Activated CD4-positive, alpha-beta T cell treated with anti-CD3 and anti-CD28 coated beads for 36 hours (primary cell): ENCODE measurements around the gene GIMAP5. TPM values are rescaled to one million over a fixed set of nuclear protein-coding genes. Genes with fewer than 3 reads are reported as not detected.
A peak's percentile ranks its signal among the peaks of the same experiment; 100 is the strongest.

Source experiments
- ATAC-seq: fragments of 200-7000 bp; cut with Tn5 transposase; one replicate; pipeline ENCODE4 v1.10.0; 2021; ENCODE audit warnings: mild to moderate bottlenecking, moderate library complexity
- CTCF ChIA-PET: fragments of 350-600 bp; sonication (Branson Sonifier 250); formaldehyde crosslinking; loops from one replicate; lab custom pipeline; 2021; ENCODE audit warnings: antibody characterized with exemption; lab: Charles Lee
- POLR2A ChIA-PET: fragments of 350-600 bp; sonication (Branson Sonifier 250); formaldehyde crosslinking; loops from one replicate; lab custom pipeline; 2021; ENCODE audit warnings: antibody characterized with exemption, inconsistent platforms; lab: Charles Lee
- DNase-seq: peaks from one replicate; pipeline ENCODE4 v3.0.0-alpha.2; 2020
- H3K27ac Mint-ChIP-seq: one replicate; pipeline ENCODE4 v1.8.0; 2021; ENCODE audit warnings: mixed read lengths
- H3K27me3 Mint-ChIP-seq: one replicate; pipeline ENCODE4 v1.8.0; 2021; ENCODE audit warnings: mixed read lengths
- H3K36me3 Mint-ChIP-seq: one replicate; pipeline ENCODE4 v1.8.0; 2021; ENCODE audit warnings: low read depth, mixed read lengths
- H3K4me1 Mint-ChIP-seq: one replicate; pipeline ENCODE4 v1.8.0; 2021; ENCODE audit warnings: mixed read lengths
- H3K4me3 Mint-ChIP-seq: one replicate; pipeline ENCODE4 v1.8.0; 2021; ENCODE audit warnings: mild to moderate bottlenecking, moderate library complexity, mixed read lengths
- H3K9me3 Mint-ChIP-seq: one replicate; pipeline ENCODE4 v1.8.0; 2021; ENCODE audit warnings: low read depth, mixed read lengths
- intact Hi-C, 2 experiments: fragments of 100-400 bp; cut with DNase I in 1 of 2; cut with micrococcal nuclease in 1 of 2; formaldehyde crosslinking; loops; one replicate each; pipeline versions ENCODE4 v1.14.2 to v1.15.1; 2022 to 2024; cut with DNase I, micrococcal nuclease
- total RNA-seq, 2 experiments: library from RNA; stranded (reverse); gene quantifications; one replicate each; pipeline ENCODE4 v1.2.3, GENCODE V29; 2021

Gene GIMAP5
- 10 to 100 TPM; 47.6 to 53.3 TPM for total RNA-seq

DNA sequence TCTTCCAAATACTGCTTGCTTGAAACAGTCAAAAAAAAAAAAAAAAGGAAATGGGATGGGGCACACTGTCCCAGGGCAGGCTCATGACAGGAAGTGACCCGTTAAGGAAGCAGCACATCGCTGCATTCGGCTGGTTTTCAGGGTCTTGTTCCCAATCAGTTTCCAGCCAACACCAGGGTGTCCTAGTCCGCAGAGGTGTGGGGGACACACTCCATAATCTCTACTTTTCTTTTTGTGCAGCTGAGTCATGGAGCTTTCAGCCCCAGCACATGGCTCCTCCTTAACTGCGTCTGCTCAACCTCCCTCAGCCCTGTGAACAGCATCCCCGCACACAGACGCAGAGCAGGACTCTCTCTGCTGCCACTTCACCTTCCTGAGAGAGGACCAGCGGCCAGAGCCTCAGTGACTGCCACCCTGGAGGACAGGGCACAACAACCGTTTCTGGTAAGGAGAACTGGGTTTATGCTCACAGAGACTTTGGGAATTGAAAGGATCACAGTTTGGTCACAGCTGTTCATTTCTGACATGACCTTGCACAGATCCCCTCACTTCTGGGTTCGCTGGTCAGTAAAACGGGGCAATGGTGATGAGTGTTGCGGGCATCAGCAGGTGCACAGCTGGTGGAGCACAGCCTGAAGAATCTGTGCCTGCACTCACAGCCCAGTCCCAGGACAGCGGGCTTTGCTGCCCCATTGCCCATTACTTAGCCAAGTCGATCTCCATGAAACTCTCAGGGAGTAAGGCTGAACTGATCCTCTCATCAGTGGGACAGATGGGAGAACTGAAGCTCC lies at the start of gene GIMAP5:
Gene GIMAP5, plus strand, starts transcription at position 154 of the 791 bp plus-strand sequence. CDS start 3,467 bp downstream, outside the sequence.
- intact Hi-C loops = loop anchor here (1.0 to 5.0 kb wide), 10 partner anchors 18 to 865 kb away; partner anchors contain the start of genes ACTR3C (in 1 of the 2), ATP6V0E2 (in 1 of the 2), GIMAP4 (in 1 of the 2) and GIMAP8 (in 1 of the 2)
- CTCF ChIA-PET = interaction anchor here (0.6 to 3.8 kb wide), 7 partner anchors 10 to 299 kb away, joined by 3 to 23 read pairs (median 4); partner anchors contain the start of gene GIMAP6
- peak within 1 kb of the TSS; percentile 86 for H3K4me3 Mint-ChIP-seq

DNA sequence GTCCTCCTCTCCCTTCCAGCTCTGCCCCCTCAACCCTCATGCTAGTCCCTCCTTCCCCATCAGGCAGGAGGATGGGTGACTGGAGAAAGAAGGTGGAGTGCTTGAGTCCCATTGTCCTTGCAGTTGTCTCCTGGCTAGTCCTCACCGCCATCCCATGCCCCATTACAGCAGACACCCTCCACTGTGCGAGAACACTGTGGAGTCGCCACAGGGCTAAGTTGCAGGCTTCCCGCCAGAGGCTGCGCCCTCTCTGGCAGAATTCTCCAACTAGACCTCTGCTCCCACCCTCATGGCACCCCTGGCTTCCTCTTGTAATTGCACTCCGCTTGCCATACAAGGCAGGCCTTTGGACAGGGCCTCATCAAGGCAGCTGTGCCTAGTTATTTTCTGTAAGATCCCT lies 48.6 kb upstream of the GIMAP5 start:
- intact Hi-C loops = loop anchor here in 1 of 2 experiments (5.0 kb wide), 3 partner anchors 44 to 241 kb away; no protein-coding TSS in a partner anchor
- Mint-ChIP-seq H3K4me1 (peaks cover 45% of the 10 kb centered on the region), H3K4me3 (peak overlapping the region; percentile 6), H3K36me3 (peaks cover 71% of the 10 kb centered on the region), H3K27me3 (no peaks in the 10 kb centered on the region), H3K9me3 (peaks cover 27% of the 10 kb centered on the region), H3K27ac (peak overlapping the region; percentile 93)
- ChIA-PET CTCF (no interaction called here), POLR2A (no interaction called here)
- ATAC-seq (no peak), DNase-seq (no peak)

More for the DNA sequence above, at the start of gene GIMAP5:
- Mint-ChIP-seq H3K4me1 (peaks cover 74% of the 10 kb centered on the region), H3K27ac (peak within 1 kb of the TSS; percentile 98), H3K9me3 (peaks cover 2% of the 10 kb centered on the region), H3K27me3 (no peaks in the 10 kb centered on the region), H3K36me3 (peaks cover 46% of the 10 kb centered on the region)
- POLR2A ChIA-PET = interaction anchor here (1.0 to 2.5 kb wide), 5 partner anchors 14 to 288 kb away, joined by 3 to 15 read pairs (median 6); partner anchors contain the start of genes GIMAP2 and GIMAP8
- DNase-seq (peak; percentile 75), ATAC-seq (peak; percentile 68)

DNA sequence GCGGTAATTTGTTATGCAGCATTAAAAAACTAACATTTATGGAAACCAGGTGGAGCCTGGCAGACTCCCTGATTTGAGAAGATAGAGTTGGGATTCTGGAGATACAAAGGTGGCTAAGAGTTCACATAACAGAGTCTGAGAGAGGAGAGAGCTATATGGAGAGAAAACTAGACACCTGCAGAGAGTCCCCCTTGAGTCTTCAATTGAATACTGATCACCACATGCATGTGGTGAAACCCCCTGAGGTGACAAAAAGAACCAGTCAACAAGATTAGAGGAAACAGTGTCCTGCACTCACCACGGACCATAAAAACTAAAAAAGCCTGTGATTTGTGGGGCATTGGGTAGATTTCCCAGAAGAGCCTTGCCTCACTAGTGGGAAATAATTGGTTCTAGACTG lies 41.6 kb upstream of the GIMAP5 start:
- H3K9me3 Mint-ChIP-seq = peaks cover 61% of the 10 kb centered on the region

DNA sequence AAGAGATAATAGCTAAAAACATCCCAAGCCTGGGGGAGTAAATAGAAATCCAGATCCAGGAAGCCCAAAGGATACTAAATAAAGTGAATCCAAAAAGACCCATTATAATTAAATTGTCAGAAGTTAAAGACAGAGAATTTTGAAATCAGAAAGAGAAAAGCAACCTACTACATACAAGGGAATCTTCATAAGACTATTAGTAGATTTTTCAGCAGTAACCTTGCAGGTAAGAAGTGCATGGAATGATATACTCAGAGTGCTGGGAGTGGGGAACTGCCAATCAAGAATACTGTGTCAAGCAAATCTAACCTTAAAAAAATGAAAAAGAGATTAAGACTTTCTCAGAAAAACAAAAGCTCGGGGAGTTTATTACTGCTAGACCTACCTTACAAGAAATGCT lies 34.0 kb upstream of the GIMAP5 start:
- H3K36me3 Mint-ChIP-seq = peaks cover 34% of the 10 kb centered on the region
- intact Hi-C loops = no loop called here
- DNase-seq (no peak), ATAC-seq (no peak)
- H3K27me3 Mint-ChIP-seq = no peaks in the 10 kb centered on the region
- peaks cover 56% of the 10 kb centered on the region for H3K9me3 Mint-ChIP-seq
- H3K27ac Mint-ChIP-seq = no peak overlapping the region
- ChIA-PET POLR2A (no interaction called here), CTCF (interaction anchor here (0.6 to 1.5 kb wide), 3 partner anchors 12 to 63 kb away, joined by 3 to 11 read pairs (median 4); partner anchors contain the start of gene GIMAP1)
- H3K4me3 Mint-ChIP-seq = no peak overlapping the region
- peaks cover 2% of the 10 kb centered on the region for H3K4me1 Mint-ChIP-seq

More for the DNA sequence above, 41.6 kb upstream of the GIMAP5 start:
- Mint-ChIP-seq H3K4me1 (no peaks in the 10 kb centered on the region), H3K4me3 (no peak overlapping the region), H3K36me3 (peaks cover 48% of the 10 kb centered on the region), H3K27ac (peak overlapping the region; percentile 42), H3K27me3 (no peaks in the 10 kb centered on the region)
- ATAC-seq (no peak), DNase-seq (no peak)
- ChIA-PET CTCF (interaction anchor here (0.6 to 1.2 kb wide), 2 partner anchors 34 to 193 kb away, joined by 3 read pairs; no protein-coding TSS in a partner anchor), POLR2A (no interaction called here)
- intact Hi-C loops = no loop called here

DNA sequence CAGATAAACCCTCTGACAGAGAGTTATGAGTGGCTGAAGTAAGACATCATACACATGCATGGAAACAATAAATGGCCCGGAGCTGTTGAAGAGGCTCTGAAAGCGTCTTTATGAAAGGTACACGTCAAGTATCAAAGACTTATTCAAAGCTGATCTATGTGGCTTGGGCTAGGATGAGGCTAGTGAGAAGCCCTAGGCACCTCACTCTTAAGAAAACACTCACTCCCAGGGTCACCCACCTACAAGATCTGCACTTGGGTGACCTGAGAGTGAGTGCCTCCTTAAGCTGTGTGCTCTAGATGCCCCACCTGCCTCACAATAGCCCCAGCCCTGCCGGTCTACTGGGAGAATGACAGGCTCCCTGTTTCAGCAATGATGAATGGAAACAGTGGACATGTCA lies 21.9 kb upstream of the GIMAP5 start:
- H3K9me3 Mint-ChIP-seq = peaks cover 16% of the 10 kb centered on the region
- ChIA-PET POLR2A (interaction anchor here (0.8 to 2.0 kb wide), 5 partner anchors 29 to 201 kb away, joined by 3 to 10 read pairs (median 4); partner anchors contain the start of gene GIMAP7), CTCF (interaction anchor here (1.0 to 5.7 kb wide), 17 partner anchors 10 to 268 kb away, joined by 3 to 51 read pairs (median 7); partner anchors contain the start of genes GIMAP2, GIMAP4, GIMAP6 and GIMAP7)
- H3K27me3 Mint-ChIP-seq = no peaks in the 10 kb centered on the region
- peak overlapping the region; percentile 99 for H3K27ac Mint-ChIP-seq
- peaks cover 43% of the 10 kb centered on the region for H3K4me1 Mint-ChIP-seq
- peaks cover 37% of the 10 kb centered on the region for H3K36me3 Mint-ChIP-seq
- intact Hi-C loops = loop anchor here (1.0 to 5.0 kb wide), 4 partner anchors 17 to 93 kb away; no protein-coding TSS in a partner anchor
- H3K4me3 Mint-ChIP-seq = peak overlapping the region; percentile 95
- DNase-seq = peak; percentile 53
- peak; percentile 69 for ATAC-seq

DNA sequence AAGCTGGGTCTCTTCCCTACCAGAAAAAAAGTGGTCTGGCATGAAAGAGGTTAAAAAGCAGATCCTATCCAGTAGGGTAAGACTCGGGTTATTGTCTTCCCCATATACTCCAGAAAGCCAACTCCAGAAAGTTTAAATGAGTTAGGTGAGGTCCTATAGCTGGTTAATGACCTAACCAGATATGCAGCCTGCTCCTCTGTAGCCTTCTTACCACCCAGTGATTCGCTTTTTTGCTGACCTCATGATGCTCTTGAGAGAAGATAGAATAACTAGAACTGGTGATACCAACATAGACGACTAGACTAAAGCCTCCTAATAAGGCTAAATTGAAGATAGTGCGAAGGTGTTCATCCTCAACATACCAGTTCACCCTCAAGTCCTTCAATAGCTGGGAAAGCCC lies 21.5 kb upstream of the GIMAP5 start:
- ATAC-seq = peak; percentile 21
- Mint-ChIP-seq H3K36me3 (peaks cover 41% of the 10 kb centered on the region), H3K4me3 (peak overlapping the region; percentile 95), H3K27me3 (no peaks in the 10 kb centered on the region), H3K27ac (peak overlapping the region; percentile 99), H3K4me1 (peaks cover 44% of the 10 kb centered on the region), H3K9me3 (peaks cover 16% of the 10 kb centered on the region)
- CTCF ChIA-PET = interaction anchor here (0.6 to 5.7 kb wide), 26 partner anchors 8 to 268 kb away, joined by 3 to 51 read pairs (median 5); partner anchors contain the start of genes GIMAP2, GIMAP4, GIMAP6 and GIMAP7
- no peak for DNase-seq
- POLR2A ChIA-PET = interaction anchor here (0.6 to 2.0 kb wide), 8 partner anchors 16 to 201 kb away, joined by 3 to 10 read pairs (median 4); partner anchors contain the start of genes GIMAP6 and GIMAP7
- intact Hi-C loops = loop anchor here (1.0 to 5.0 kb wide), 7 partner anchors 17 to 267 kb away; no protein-coding TSS in a partner anchor

DNA sequence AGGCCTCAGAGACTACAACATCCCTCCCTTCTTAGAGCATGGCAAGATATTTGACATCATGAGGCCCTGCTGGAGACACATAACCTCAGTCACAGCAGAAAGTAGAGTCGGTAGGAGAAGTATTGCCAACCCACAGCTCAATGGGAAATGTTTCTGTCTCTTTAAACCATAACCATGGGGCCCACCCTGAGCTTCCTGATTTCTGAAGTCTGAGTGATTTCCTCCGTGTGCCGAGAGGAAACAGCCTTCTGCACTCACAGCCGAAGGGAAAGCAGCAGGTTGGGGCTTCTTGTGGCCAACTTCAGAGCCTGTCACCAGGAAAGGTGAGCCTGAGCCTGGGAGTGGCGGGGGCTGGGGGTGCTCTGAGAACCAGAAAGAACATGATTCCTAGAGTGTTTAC lies 20.9 kb upstream of the GIMAP5 start, which contains the start of gene GIMAP1:
Gene GIMAP1, plus strand, starts transcription at position 246 of the 400 bp plus-strand sequence. CDS start 2,435 bp downstream, outside the sequence.
- intact Hi-C loops = loop anchor here (1.0 to 5.0 kb wide), 6 partner anchors 16 to 268 kb away; no protein-coding TSS in a partner anchor
- Mint-ChIP-seq H3K9me3 (peaks cover 19% of the 10 kb centered on the region), H3K4me3 (peak within 1 kb of the TSS; percentile 95), H3K4me1 (peaks cover 50% of the 10 kb centered on the region), H3K36me3 (peaks cover 47% of the 10 kb centered on the region), H3K27ac (peak within 1 kb of the TSS; percentile 99), H3K27me3 (no peaks in the 10 kb centered on the region)
- peak; percentile 72 for DNase-seq
- peak; percentile 75 for ATAC-seq
- POLR2A ChIA-PET = interaction anchor here (0.6 to 2.0 kb wide), 6 partner anchors 16 to 164 kb away, joined by 3 to 10 read pairs (median 4); partner anchors contain the start of gene GIMAP6
- CTCF ChIA-PET = interaction anchor here (0.6 to 5.7 kb wide), 26 partner anchors 8 to 1294 kb away, joined by 3 to 51 read pairs (median 5); partner anchors contain the start of genes GIMAP2, GIMAP4, GIMAP7 and GIMAP8

DNA sequence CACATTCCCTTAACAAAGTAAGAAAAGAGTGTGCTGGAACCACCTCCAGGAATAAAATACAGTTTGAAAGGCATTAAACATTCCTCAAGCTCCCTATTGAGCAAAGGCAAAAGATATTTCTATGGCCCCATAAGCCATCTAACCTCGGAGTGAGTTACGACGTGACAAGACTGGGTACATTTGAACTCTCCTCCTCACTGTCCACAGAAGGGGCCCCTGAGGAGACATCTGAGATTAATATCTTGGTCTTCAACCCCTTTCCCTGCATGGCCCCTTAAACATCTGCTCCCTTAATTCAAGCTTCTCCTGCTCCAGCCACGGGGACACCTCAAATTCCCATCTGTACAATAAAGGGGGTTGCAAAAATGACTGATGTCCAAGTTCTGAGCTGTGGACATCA lies 20.3 kb upstream of the GIMAP5 start:
- ChIA-PET CTCF (interaction anchor here (0.7 to 5.7 kb wide), 15 partner anchors 10 to 1294 kb away, joined by 3 to 51 read pairs (median 6); partner anchors contain the start of gene GIMAP8), POLR2A (interaction anchor here (2.0 kb wide), 1 partner anchor 38 kb away, joined by 10 read pairs; no protein-coding TSS in a partner anchor)
- ATAC-seq (no peak), DNase-seq (no peak)
- H3K9me3 Mint-ChIP-seq = peaks cover 19% of the 10 kb centered on the region
- H3K36me3 Mint-ChIP-seq = peaks cover 53% of the 10 kb centered on the region
- H3K27ac Mint-ChIP-seq = peak overlapping the region; percentile 99
- no peaks in the 10 kb centered on the region for H3K27me3 Mint-ChIP-seq
- H3K4me1 Mint-ChIP-seq = peaks cover 52% of the 10 kb centered on the region
- H3K4me3 Mint-ChIP-seq = peak overlapping the region; percentile 95
- intact Hi-C loops = loop anchor here (1.0 to 5.0 kb wide), 6 partner anchors 16 to 269 kb away; no protein-coding TSS in a partner anchor

DNA sequence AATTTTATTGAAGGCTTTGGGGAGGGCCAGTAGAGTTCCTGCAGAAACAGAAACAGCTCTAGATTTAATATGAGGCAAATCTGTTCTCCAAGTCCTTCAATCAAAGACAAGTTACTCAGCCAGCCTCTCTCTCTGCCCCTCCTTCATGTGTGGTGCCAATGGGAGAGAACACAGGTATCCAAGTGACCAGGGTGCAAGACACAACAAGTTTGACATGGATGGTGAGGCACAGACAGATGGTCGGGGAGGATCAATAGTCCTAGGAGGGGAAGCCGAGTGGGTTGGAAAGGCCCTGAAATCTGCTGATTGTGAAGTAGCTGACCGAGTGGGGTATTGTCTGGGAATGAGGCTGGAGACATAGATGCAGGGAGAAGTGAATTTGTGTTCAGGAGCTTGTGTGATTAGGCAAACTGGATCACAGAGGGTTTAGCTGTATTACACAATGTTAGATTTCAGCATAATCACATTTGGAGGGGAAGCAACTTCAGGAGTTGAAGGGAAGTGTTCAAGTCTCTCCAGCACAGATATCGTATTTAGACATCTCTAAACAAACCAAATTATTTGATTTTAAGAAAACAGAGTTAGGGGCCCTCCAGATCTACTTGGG lies 19.3 kb upstream of the GIMAP5 start:
- CTCF ChIA-PET = interaction anchor here (1.6 to 5.7 kb wide), 4 partner anchors 9 to 270 kb away, joined by 5 to 51 read pairs (median 14); partner anchors contain the start of gene GIMAP8
- intact Hi-C loops = loop anchor here in 1 of 2 experiments (2.0 to 5.0 kb wide), 3 partner anchors 15 to 96 kb away; no protein-coding TSS in a partner anchor
- ATAC-seq (no peak), DNase-seq (no peak)
- Mint-ChIP-seq H3K36me3 (peaks cover 62% of the 10 kb centered on the region), H3K27ac (peak overlapping the region; percentile 99), H3K27me3 (no peaks in the 10 kb centered on the region), H3K4me1 (peaks cover 61% of the 10 kb centered on the region), H3K9me3 (peaks cover 13% of the 10 kb centered on the region), H3K4me3 (peak overlapping the region; percentile 95)
- POLR2A ChIA-PET = interaction anchor here (0.6 kb wide), 1 partner anchor 21 kb away, joined by 3 read pairs; no protein-coding TSS in a partner anchor

DNA sequence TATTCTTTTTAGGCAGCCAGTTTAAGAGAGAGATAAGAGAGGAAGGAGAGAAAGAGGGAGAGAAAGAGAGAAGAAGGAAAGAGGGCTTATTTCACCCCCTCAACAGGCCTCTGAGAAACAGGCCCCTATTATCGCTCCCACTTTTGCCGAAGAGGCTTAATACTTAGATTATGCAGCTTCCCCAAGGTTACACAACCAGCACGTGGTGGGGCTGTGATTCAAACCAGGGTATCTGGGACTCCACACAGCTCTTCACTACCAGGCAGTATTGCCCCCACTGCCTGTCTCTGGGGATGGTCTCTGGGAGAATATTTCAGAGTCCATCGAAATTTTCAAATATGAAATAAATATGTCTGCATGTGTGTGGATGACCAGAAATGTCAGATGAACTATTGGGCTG lies 17.8 kb upstream of the GIMAP5 start:
- peaks cover 7% of the 10 kb centered on the region for H3K9me3 Mint-ChIP-seq
- no peak overlapping the region for H3K4me3 Mint-ChIP-seq
- H3K4me1 Mint-ChIP-seq = peaks cover 66% of the 10 kb centered on the region
- CTCF ChIA-PET = interaction anchor here (0.7 to 5.7 kb wide), 3 partner anchors 11 to 59 kb away, joined by 4 to 51 read pairs (median 4); no protein-coding TSS in a partner anchor
- POLR2A ChIA-PET = no interaction called here
- DNase-seq (no peak), ATAC-seq (no peak)
- H3K27ac Mint-ChIP-seq = peak overlapping the region; percentile 99
- H3K27me3 Mint-ChIP-seq = no peaks in the 10 kb centered on the region
- H3K36me3 Mint-ChIP-seq = peaks cover 65% of the 10 kb centered on the region
- intact Hi-C loops = loop anchor here in 1 of 2 experiments (5.0 kb wide), 2 partner anchors 52 to 97 kb away; no protein-coding TSS in a partner anchor
